Suprapubic skin (tissue), 4 donors: Measurements from ENCODE around the gene CCSER1. TPM values are rescaled to one million over a fixed set of nuclear protein-coding genes. Genes with fewer than 3 reads are reported as not detected.

Experiments
- DNase-seq, 2 donors: peaks; one replicate each; pipeline ENCODE4 v3.0.0-alpha.2; 2019; ENCODE audit warnings: low spot score in 2 of 2
- H3K27ac ChIP-seq: fragments of 200-600 bp; sonication (generic); one replicate; pipeline ENCODE4 v1.5.1; 2019
- H3K27me3 ChIP-seq: fragments of 200-600 bp; sonication (generic); one replicate; pipeline ENCODE4 v1.5.1; 2019
- H3K36me3 ChIP-seq: fragments of 200-600 bp; sonication (generic); one replicate; pipeline ENCODE4 v1.5.1; 2019
- H3K4me1 ChIP-seq: fragments of 200-600 bp; sonication (generic); one replicate; pipeline ENCODE4 v1.5.1; 2019
- H3K4me3 ChIP-seq: fragments of 200-600 bp; sonication (generic); one replicate; pipeline ENCODE4 v1.5.1; 2019; ENCODE audit warnings: mild to moderate bottlenecking
- H3K9me3 ChIP-seq: fragments of 200-600 bp; sonication (generic); one replicate; pipeline ENCODE4 v1.5.1; 2019
- EP300 ChIP-seq: sonication (generic); formaldehyde crosslinking; IDR thresholded peaks from one replicate; pipeline ENCODE4 v1.6.1; 2017; ENCODE audit warnings: antibody characterized with exemption
- POLR2A ChIP-seq, 2 donors: fragments of 450-650 bp; IDR thresholded peaks; one replicate each; pipeline ENCODE4 v1.6.1; 2017; ENCODE audit warnings: antibody characterized with exemption in 2 of 2, mild to moderate bottlenecking in 2 of 2, moderate library complexity in 2 of 2
- POLR2AphosphoS5 ChIP-seq, 3 donors: sonication (generic); formaldehyde crosslinking; IDR thresholded peaks; one replicate each; pipeline ENCODE4 v1.6.1; 2017; ENCODE audit warnings: antibody characterized with exemption in 3 of 3
- WGBS: methylation state at CpG from one replicate; pipeline ENCODE4 v1.1.5; 2018; 5-methylcytosine and 5-hydroxymethylcytosine counted together
- total RNA-seq, 4 donors: library from RNA; depleted of rRNA; stranded (reverse); fragments of >200 nt; gene quantifications; one replicate each; pipeline ENCODE4 v1.1.0, GENCODE V29; 2016
- TF ChIP-seq, protein P1 (sequence below), 2 donors: fragments of 200-600 bp in 1 of 2; fragments of 450-650 bp in 1 of 2; sonication (generic) in 1 of 2; IDR thresholded peaks; one replicate each; pipeline ENCODE4 v1.5.1; 2016 to 2019; ENCODE audit warnings: antibody characterized with exemption in 2 of 2, mild to moderate bottlenecking in 1 of 2, moderate library complexity in 1 of 2

The CCSER1 gene
- total RNA-seq, 4 donors from 2014 or later: 6.7 to 39.5 (median 11.8) TPM

DNA sequence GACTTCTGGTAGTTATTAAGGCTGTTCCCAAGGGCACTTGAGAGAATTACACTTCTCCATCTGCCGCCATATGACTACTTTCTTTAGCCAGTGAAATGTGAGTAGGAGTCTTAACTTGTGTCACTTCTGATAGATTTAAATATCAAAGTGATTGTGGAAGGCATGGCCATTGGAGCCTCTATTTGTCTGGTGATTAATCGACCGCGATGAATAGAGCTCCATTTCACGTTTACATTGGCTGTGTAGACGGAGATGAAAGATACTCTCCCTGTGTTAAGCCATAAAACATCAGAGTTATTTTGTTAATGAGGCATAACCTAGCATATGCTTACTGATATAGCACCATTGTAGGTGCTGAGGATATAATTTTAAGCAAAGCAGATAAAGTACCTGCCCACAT lies 852.4 kb downstream of the CCSER1 start:
- H3K27me3 ChIP-seq: no peaks in the 10 kb centered on the region
- H3K4me3 ChIP-seq: no peak overlapping the region
- WGBS: 90% methylated on average over 6 of the region's 6 CpGs
- H3K4me1 ChIP-seq: no peaks in the 10 kb centered on the region
- H3K9me3 ChIP-seq: no peaks in the 10 kb centered on the region
- TF ChIP-seq EP300: no peak
- no peak for DNase-seq
- H3K36me3 ChIP-seq: no peaks in the 10 kb centered on the region
- H3K27ac ChIP-seq: no peak overlapping the region

DNA sequence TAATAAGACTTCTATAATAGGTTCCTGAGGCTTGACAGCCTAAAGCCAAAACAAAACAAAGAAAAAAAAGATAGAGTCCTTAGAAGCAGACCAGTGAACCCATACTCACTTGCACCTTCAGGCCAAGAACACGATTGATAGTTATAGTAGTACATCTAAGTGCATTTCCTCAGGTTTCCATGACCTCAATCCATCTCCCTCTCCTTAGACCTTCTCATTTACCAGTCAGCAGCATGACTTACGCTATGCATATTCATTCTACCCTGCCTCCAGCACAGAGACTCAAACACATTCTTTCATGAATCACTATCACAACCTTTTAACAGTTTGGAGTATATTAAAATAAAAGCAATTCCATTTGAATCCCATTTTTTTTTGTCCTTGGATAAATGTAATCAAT lies 855.6 kb downstream of the CCSER1 start:
- TF ChIP-seq EP300 (no peak), POLR2A (IDR thresholded peaks at IDR 0.05) (no peak), POLR2AphosphoS5 (IDR thresholded peaks at IDR 0.05) (no peak)
- TF ChIP-seq, protein P1, sequence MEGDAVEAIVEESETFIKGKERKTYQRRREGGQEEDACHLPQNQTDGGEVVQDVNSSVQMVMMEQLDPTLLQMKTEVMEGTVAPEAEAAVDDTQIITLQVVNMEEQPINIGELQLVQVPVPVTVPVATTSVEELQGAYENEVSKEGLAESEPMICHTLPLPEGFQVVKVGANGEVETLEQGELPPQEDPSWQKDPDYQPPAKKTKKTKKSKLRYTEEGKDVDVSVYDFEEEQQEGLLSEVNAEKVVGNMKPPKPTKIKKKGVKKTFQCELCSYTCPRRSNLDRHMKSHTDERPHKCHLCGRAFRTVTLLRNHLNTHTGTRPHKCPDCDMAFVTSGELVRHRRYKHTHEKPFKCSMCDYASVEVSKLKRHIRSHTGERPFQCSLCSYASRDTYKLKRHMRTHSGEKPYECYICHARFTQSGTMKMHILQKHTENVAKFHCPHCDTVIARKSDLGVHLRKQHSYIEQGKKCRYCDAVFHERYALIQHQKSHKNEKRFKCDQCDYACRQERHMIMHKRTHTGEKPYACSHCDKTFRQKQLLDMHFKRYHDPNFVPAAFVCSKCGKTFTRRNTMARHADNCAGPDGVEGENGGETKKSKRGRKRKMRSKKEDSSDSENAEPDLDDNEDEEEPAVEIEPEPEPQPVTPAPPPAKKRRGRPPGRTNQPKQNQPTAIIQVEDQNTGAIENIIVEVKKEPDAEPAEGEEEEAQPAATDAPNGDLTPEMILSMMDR (IDR thresholded peaks at IDR 0.05): no peak
- Histone ChIP-seq H3K27me3 (no peaks in the 10 kb centered on the region), H3K4me1 (no peaks in the 10 kb centered on the region), H3K9me3 (no peaks in the 10 kb centered on the region), H3K36me3 (no peaks in the 10 kb centered on the region), H3K4me3 (no peak overlapping the region), H3K27ac (no peak overlapping the region)
- WGBS: 78% methylated on average over 2 of the region's 2 CpGs
- DNase-seq: no peak

DNA sequence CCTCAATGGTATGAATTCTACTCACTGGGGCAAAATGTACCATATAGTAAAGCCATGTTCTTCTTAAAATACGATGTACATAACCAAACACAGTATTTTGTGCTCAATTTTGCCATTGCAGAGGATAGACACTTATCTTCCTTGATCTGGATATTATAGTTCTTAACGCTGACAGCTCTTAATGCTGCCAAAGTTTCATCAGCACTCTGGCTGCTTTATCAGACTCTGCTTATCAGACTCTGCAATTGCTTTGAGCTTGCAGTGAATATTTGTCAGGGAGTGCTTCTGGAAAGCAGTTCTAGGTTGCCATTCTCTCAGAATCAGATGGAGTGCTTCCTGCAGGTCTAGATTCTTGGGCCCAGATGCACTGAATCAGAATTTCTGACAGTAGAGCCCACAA lies 863.1 kb downstream of the CCSER1 start:
- Histone ChIP-seq H3K36me3 (no peaks in the 10 kb centered on the region), H3K27me3 (no peaks in the 10 kb centered on the region), H3K4me3 (no peak overlapping the region), H3K4me1 (no peaks in the 10 kb centered on the region), H3K9me3 (no peaks in the 10 kb centered on the region), H3K27ac (no peak overlapping the region)
- 34% methylated on average over 2 of the region's 2 CpGs for WGBS
- DNase-seq: no peak
- TF ChIP-seq POLR2AphosphoS5 (IDR thresholded peaks at IDR 0.05) (no peak), POLR2A (IDR thresholded peaks at IDR 0.05) (no peak), EP300 (no peak)
- TF ChIP-seq, protein P1 (IDR thresholded peaks at IDR 0.05): no peak

DNA sequence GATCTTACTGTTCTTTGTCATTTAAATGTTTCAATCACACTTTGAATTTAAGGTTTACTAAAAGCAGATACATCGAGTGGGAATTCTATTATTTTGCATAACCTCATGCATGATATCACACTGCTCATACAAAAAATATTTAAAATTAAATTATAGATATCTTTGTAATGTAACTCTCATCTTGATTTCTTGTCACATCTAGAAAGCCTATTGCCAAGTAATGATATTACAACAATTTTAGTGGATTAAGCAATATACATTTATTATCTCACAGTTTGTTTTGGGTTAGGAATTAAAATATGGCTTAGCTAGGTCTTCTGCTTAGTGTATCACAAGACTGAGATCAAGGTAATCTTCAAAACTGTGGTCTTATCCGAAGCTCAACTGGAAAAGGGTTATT lies 865.0 kb downstream of the CCSER1 start:
- TF ChIP-seq POLR2AphosphoS5 (IDR thresholded peaks at IDR 0.05): no peak
- TF ChIP-seq, protein P1 (IDR thresholded peaks at IDR 0.05): no peak
- TF ChIP-seq EP300: no peak
- TF ChIP-seq POLR2A (IDR thresholded peaks at IDR 0.05): no peak
- Histone ChIP-seq H3K9me3 (no peaks in the 10 kb centered on the region), H3K27ac (no peak overlapping the region), H3K27me3 (no peaks in the 10 kb centered on the region), H3K4me3 (no peak overlapping the region), H3K36me3 (no peaks in the 10 kb centered on the region), H3K4me1 (no peaks in the 10 kb centered on the region)
- no peak for DNase-seq
- WGBS: 83% methylated on average over 2 of the region's 2 CpGs

DNA sequence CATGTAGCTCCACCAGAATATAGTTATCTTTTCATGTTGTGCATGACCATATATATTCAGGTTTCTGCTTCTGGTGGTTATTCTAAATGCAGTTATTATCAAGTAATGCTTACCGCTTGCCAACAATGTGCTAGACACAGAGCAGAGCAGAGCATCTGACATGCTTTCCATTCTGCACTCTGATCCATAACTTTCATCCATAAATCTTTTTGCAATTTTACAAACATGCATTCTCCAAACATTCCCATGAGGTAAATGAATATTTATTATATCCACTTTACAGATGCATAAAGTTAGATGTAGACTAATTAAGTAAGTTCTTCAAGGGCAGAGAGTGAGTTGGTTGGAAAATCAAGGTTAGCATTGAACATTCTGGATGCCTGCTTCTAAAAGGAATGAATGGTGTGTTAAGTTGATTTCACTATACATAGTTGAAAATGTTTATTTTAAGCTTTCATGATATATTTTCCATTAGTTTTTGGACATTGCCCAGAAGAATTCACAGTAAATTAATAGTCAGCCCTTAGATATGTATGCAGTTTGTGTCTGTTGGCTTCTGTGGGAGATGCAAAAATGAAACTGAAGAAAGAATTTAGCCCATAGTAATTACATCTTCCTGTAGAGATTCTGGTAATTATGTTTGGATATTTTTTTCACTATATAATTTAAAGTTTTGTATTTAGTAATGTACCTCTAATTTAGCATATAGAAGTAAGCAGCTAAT lies 867.8 kb downstream of the CCSER1 start:
- H3K9me3 ChIP-seq: no peaks in the 10 kb centered on the region
- no peak for DNase-seq
- TF ChIP-seq EP300: no peak
- no peak for TF ChIP-seq POLR2AphosphoS5 (IDR thresholded peaks at IDR 0.05)
- TF ChIP-seq POLR2A (IDR thresholded peaks at IDR 0.05): no peak
- TF ChIP-seq, protein P1 (IDR thresholded peaks at IDR 0.05): no peak
- 80% methylated on average over 1 of the region's 1 CpG for WGBS
- no peaks in the 10 kb centered on the region for H3K4me1 ChIP-seq
- no peak overlapping the region for H3K4me3 ChIP-seq
- no peak overlapping the region for H3K27ac ChIP-seq
- H3K27me3 ChIP-seq: no peaks in the 10 kb centered on the region
- H3K36me3 ChIP-seq: no peaks in the 10 kb centered on the region

DNA sequence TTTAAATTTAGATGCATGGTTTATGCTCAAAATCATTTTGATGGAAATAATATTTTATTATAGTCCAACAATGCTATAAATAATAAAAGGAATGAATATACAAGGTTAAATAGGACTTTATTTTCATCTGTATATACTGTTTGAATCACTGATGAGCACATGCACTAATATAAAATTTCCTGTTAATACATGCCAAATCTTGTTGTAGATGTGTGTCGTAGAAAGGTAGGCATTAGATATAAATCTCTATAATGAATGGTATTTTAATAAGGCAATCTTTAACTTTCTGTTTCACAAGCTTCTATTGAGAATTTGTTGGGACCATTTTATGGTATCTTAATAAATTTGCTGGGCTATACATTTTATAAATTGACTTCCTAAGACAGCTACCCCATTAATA lies 868.8 kb downstream of the CCSER1 start:
- 77% methylated on average over 1 of the region's 1 CpG for WGBS
- no peaks in the 10 kb centered on the region for H3K9me3 ChIP-seq

More for the DNA sequence above, 868.8 kb downstream of the CCSER1 start:
- H3K36me3 ChIP-seq: no peaks in the 10 kb centered on the region
- TF ChIP-seq POLR2A (IDR thresholded peaks at IDR 0.05) (no peak), POLR2AphosphoS5 (IDR thresholded peaks at IDR 0.05) (no peak)
- TF ChIP-seq, protein P1 (IDR thresholded peaks at IDR 0.05): no peak
- H3K4me3 ChIP-seq: no peak overlapping the region
- DNase-seq: no peak
- no peaks in the 10 kb centered on the region for H3K4me1 ChIP-seq
- H3K27me3 ChIP-seq: no peaks in the 10 kb centered on the region
- no peak overlapping the region for H3K27ac ChIP-seq
